Esophagus muscularis mucosa (tissue), 4 donors: Measurements from ENCODE around the gene VTI1A. TPM values are rescaled to one million over a fixed set of nuclear protein-coding genes. Genes with fewer than 3 reads are reported as not detected.

Source experiments
- DNase-seq: peaks from one replicate; pipeline ENCODE4 v3.0.0-alpha.2; 2017; ENCODE audit errors: extremely low spot score
- H3K27ac ChIP-seq, 4 donors: fragments of 200-600 bp; sonication (generic); replicated peaks in 1 of 4; 1 replicate in 3 of 4; 2 replicates in 1 of 4; pipeline ENCODE4 v1.5.1; 2016 to 2019; ENCODE audit warnings: mild to moderate bottlenecking in 1 of 4
- H3K27me3 ChIP-seq, 4 donors: fragments of 200-600 bp; sonication (generic); one replicate each; pipeline versions ENCODE4 v1.5.1 to v1.6.0; 2016 to 2019
- H3K36me3 ChIP-seq, 4 donors: fragments of 200-600 bp; sonication (generic); one replicate each; pipeline ENCODE4 v1.5.1; 2016 to 2019
- H3K4me1 ChIP-seq, 4 donors: fragments of 200-600 bp; sonication (generic); one replicate each; pipeline ENCODE4 v1.5.1; 2016 to 2019
- H3K4me3 ChIP-seq, 4 donors: fragments of 200-600 bp; sonication (generic); 1 replicate in 2 of 4; 2 replicates in 2 of 4; pipeline ENCODE4 v1.5.1; 2016 to 2019; ENCODE audit warnings: mild to moderate bottlenecking in 4 of 4, moderate library complexity in 1 of 4
- H3K9me3 ChIP-seq, 4 donors: fragments of 200-600 bp; sonication (generic); 1 replicate in 3 of 4; 2 replicates in 1 of 4; pipeline ENCODE4 v1.5.1; 2016 to 2019
- CTCF ChIP-seq, 3 experiments: fragments of 200-600 bp in 2 of 3; fragments of 450-650 bp in 1 of 3; sonication (generic) in 2 of 3; IDR thresholded peaks; one replicate each; pipeline ENCODE4 v1.5.1; 2017 to 2019; ENCODE audit warnings: antibody characterized with exemption in 3 of 3, mild to moderate bottlenecking in 2 of 3, moderate library complexity in 1 of 3
- EP300 ChIP-seq: sonication (generic); formaldehyde crosslinking; IDR thresholded peaks from one replicate; pipeline ENCODE4 v1.6.1; 2017; ENCODE audit warnings: antibody characterized with exemption
- POLR2A ChIP-seq: fragments of 450-650 bp; IDR thresholded peaks from one replicate; pipeline ENCODE4 v1.6.1; 2017; ENCODE audit warnings: antibody characterized with exemption, moderate library complexity, mild to moderate bottlenecking, low read depth
- POLR2AphosphoS5 ChIP-seq, 2 donors: sonication (generic); formaldehyde crosslinking; IDR thresholded peaks; one replicate each; pipeline ENCODE4 v1.6.1; 2017; ENCODE audit warnings: antibody characterized with exemption in 2 of 2
- WGBS: methylation state at CpG from one replicate; pipeline ENCODE4 v1.1.5; 2018; 5-methylcytosine and 5-hydroxymethylcytosine counted together
- intact Hi-C: fragments of 100-400 bp; cut with DNase I; formaldehyde crosslinking; loops from one replicate; pipeline ENCODE4 v1.15.1; 2023
- total RNA-seq, 4 donors: library from RNA; depleted of rRNA; stranded (reverse); fragments of >200 nt; gene quantifications; one replicate each; pipeline versions ENCODE4 v1.1.0 to v1.2.1, GENCODE V29; 2016

Gene VTI1A
- total RNA-seq, 4 donors from 2014 or later, result 27.6 to 42.7 (median 33.8) TPM

- no peak overlapping the region for H3K27ac ChIP-seq
- no peak for DNase-seq
- no peak for TF ChIP-seq POLR2AphosphoS5 (IDR thresholded peaks at IDR 0.05)
- no peak for TF ChIP-seq EP300
- no peak for TF ChIP-seq POLR2A
- TF ChIP-seq CTCF (IDR thresholded peaks at IDR 0.05), result no peak
- 92% methylated on average over 14 of the region's 14 CpGs for WGBS
- H3K4me1 ChIP-seq, result no peaks in the 10 kb centered on the region
- no peaks in the 10 kb centered on the region for H3K27me3 ChIP-seq
- no peak overlapping the region for H3K4me3 ChIP-seq
- intact Hi-C loops, result no loop called here
- no peaks in the 10 kb centered on the region for H3K9me3 ChIP-seq
- H3K36me3 ChIP-seq, result no peaks in the 10 kb centered on the region
These were observed 371.2 kb downstream of the VTI1A start for GRCh38 chr10:112817981-112818777.

- no peak for DNase-seq
- Histone ChIP-seq H3K27ac (no peak overlapping the region), H3K4me1 (no peaks in the 10 kb centered on the region), H3K36me3 (no peaks in the 10 kb centered on the region), H3K27me3 (no peaks in the 10 kb centered on the region), H3K9me3 (no peaks in the 10 kb centered on the region), H3K4me3 (no peak overlapping the region)
- intact Hi-C loops, result no loop called here
- 86% methylated on average over 7 of the region's 7 CpGs for WGBS
- no peak for TF ChIP-seq POLR2AphosphoS5 (IDR thresholded peaks at IDR 0.05)
- TF ChIP-seq POLR2A, result no peak
- TF ChIP-seq EP300, result no peak
- TF ChIP-seq CTCF (IDR thresholded peaks at IDR 0.05), result no peak
These were observed 372.2 kb downstream of the VTI1A start for GRCh38 chr10:112819231-112819630.

- intact Hi-C loops, result no loop called here
- H3K9me3 ChIP-seq, result no peaks in the 10 kb centered on the region
- TF ChIP-seq POLR2A, result no peak
- TF ChIP-seq CTCF (IDR thresholded peaks at IDR 0.05), result no peak
- TF ChIP-seq EP300, result no peak
- TF ChIP-seq POLR2AphosphoS5 (IDR thresholded peaks at IDR 0.05), result no peak
These were observed 373.3 kb downstream of the VTI1A start for GRCh38 chr10:112820320-112820719.

GRCh38 chr10:112821038-112821437 lies 374.0 kb downstream of the VTI1A start:
- Histone ChIP-seq H3K4me3 (no peak overlapping the region), H3K4me1 (no peaks in the 10 kb centered on the region), H3K36me3 (no peaks in the 10 kb centered on the region), H3K9me3 (no peaks in the 10 kb centered on the region), H3K27me3 (no peaks in the 10 kb centered on the region), H3K27ac (no peak overlapping the region)
- TF ChIP-seq POLR2A (no peak), CTCF (IDR thresholded peaks at IDR 0.05) (no peak), POLR2AphosphoS5 (IDR thresholded peaks at IDR 0.05) (no peak), EP300 (no peak)
- intact Hi-C loops, result no loop called here
- WGBS, result 98% methylated on average over 19 of the region's 19 CpGs
- DNase-seq, result no peak

More at GRCh38 chr10:112820320-112820719, 373.3 kb downstream of the VTI1A start:
- Histone ChIP-seq H3K4me3 (no peak overlapping the region), H3K4me1 (no peaks in the 10 kb centered on the region), H3K27me3 (no peaks in the 10 kb centered on the region), H3K27ac (no peak overlapping the region), H3K36me3 (no peaks in the 10 kb centered on the region)
- no peak for DNase-seq
- WGBS, result 100% methylated on average over 1 of the region's 1 CpG

GRCh38 chr10:112821663-112822062 lies 374.6 kb downstream of the VTI1A start:
- Histone ChIP-seq H3K27me3 (no peaks in the 10 kb centered on the region), H3K9me3 (no peaks in the 10 kb centered on the region), H3K4me3 (no peak overlapping the region), H3K36me3 (no peaks in the 10 kb centered on the region), H3K4me1 (no peaks in the 10 kb centered on the region), H3K27ac (no peak overlapping the region)
- no peak for DNase-seq
- WGBS, result 92% methylated on average over 2 of the region's 7 CpGs
- intact Hi-C loops, result no loop called here
- TF ChIP-seq POLR2AphosphoS5 (IDR thresholded peaks at IDR 0.05), result no peak
- TF ChIP-seq POLR2A, result no peak
- no peak for TF ChIP-seq EP300
- TF ChIP-seq CTCF (IDR thresholded peaks at IDR 0.05), result no peak
